CD14-positive monocyte (primary cell): ENCODE measurements around the gene TAAR1. TPM values are rescaled to one million over a fixed set of nuclear protein-coding genes. Genes with fewer than 3 reads are reported as not detected.

ENCODE experiments used
- DNase-seq, 3 donors: peaks; one replicate each; pipeline ENCODE4 v3.0.0-alpha.2; 2011 to 2022
- H2AFZ ChIP-seq: 2 replicates; pipeline ENCODE4 v1.6.0; 2012; ENCODE audit warnings: mild to moderate bottlenecking, low read depth, low read length, inconsistent platforms; ENCODE audit not compliant: insufficient read depth, poor library complexity, severe bottlenecking
- H3K27ac ChIP-seq, 2 donors: 1 replicate in 1 of 2; 2 replicates in 1 of 2; pipeline ENCODE4 v1.5.1; 2012 to 2013; ENCODE audit warnings: low read length in 2 of 2, control low read depth in 1 of 2, inconsistent platforms in 1 of 2, low read depth in 1 of 2, mild to moderate bottlenecking in 1 of 2
- H3K27me3 ChIP-seq, 2 donors: one replicate each; pipeline versions ENCODE4 v1.6.0 to v1.6.1; 2011 to 2013; ENCODE audit warnings: low read length in 2 of 2; ENCODE audit not compliant: control insufficient read depth in 2 of 2, insufficient read depth in 2 of 2
- H3K36me3 ChIP-seq, 2 donors: replicated peaks in 1 of 2; 1 replicate in 1 of 2; 2 replicates in 1 of 2; pipeline versions ENCODE4 v1.5.1 to v1.6.1; 2012 to 2013; ENCODE audit warnings: low read length in 2 of 2, control low read depth in 1 of 2, inconsistent platforms in 1 of 2, mild to moderate bottlenecking in 1 of 2; ENCODE audit not compliant: insufficient read depth in 2 of 2, control insufficient read depth in 1 of 2
- H3K4me1 ChIP-seq, 2 donors: 1 replicate in 1 of 2; 2 replicates in 1 of 2; pipeline versions ENCODE4 v1.5.1 to v1.6.1; 2012 to 2013; ENCODE audit warnings: low read length in 2 of 2, control low read depth in 1 of 2, inconsistent platforms in 1 of 2, mild to moderate bottlenecking in 1 of 2, moderate library complexity in 1 of 2; ENCODE audit not compliant: insufficient read depth in 2 of 2, control insufficient read depth in 1 of 2
- H3K4me2 ChIP-seq: replicated peaks from 2 replicates; pipeline ENCODE3; 2012; ENCODE audit warnings: low read length, moderate library complexity, mild to moderate bottlenecking; ENCODE audit not compliant: poor library complexity, severe bottlenecking; ENCODE audit errors: extremely low read depth
- H3K4me3 ChIP-seq, 3 experiments: fragments of 200-600 bp in 1 of 3; sonication (generic) in 1 of 3; replicated peaks in 1 of 3; 1 replicate in 2 of 3; 2 replicates in 1 of 3; pipeline ENCODE4 v1.5.1; 2011 to 2013; ENCODE audit warnings: low read length in 3 of 3, mild to moderate bottlenecking in 3 of 3, control low read depth in 2 of 3, low read depth in 2 of 3, inconsistent platforms in 1 of 3, moderate library complexity in 1 of 3
- H3K79me2 ChIP-seq: 2 replicates; pipeline ENCODE4 v1.6.0; 2012; ENCODE audit warnings: mild to moderate bottlenecking, control low read depth, inconsistent platforms, low read length, moderate library complexity; ENCODE audit not compliant: insufficient read depth
- H3K9ac ChIP-seq: 2 replicates; pipeline ENCODE4 v1.6.0; 2017; ENCODE audit warnings: low read length, mild to moderate bottlenecking; ENCODE audit not compliant: insufficient read depth, poor library complexity, severe bottlenecking
- H3K9me3 ChIP-seq, 2 donors: replicated peaks in 1 of 2; 1 replicate in 1 of 2; 2 replicates in 1 of 2; pipeline versions ENCODE4 v1.5.1 to v1.6.1; 2012 to 2013; ENCODE audit warnings: low read length in 2 of 2, control low read depth in 1 of 2; ENCODE audit not compliant: control insufficient read depth in 1 of 2, insufficient read depth in 1 of 2
- H4K20me1 ChIP-seq: 2 replicates; pipeline ENCODE4 v1.6.0; 2012; ENCODE audit warnings: mild to moderate bottlenecking, low read length, control low read depth, moderate library complexity; ENCODE audit not compliant: insufficient read depth
- H3K27ac Mint-ChIP-seq, 7 donors: one replicate each; pipeline ENCODE4 v1.8.0; 2020; ENCODE audit warnings: mild to moderate bottlenecking in 7 of 7, mixed read lengths in 7 of 7, moderate library complexity in 6 of 7, inconsistent platforms in 2 of 7
- H3K27me3 Mint-ChIP-seq, 3 donors: one replicate each; pipeline ENCODE4 v1.8.0; 2021 to 2022; ENCODE audit warnings: low read depth in 3 of 3, mild to moderate bottlenecking in 3 of 3, mixed read lengths in 3 of 3, moderate library complexity in 3 of 3, inconsistent platforms in 1 of 3
- H3K36me3 Mint-ChIP-seq, 2 donors: one replicate each; pipeline ENCODE4 v1.8.0; 2020; ENCODE audit warnings: mixed read lengths in 2 of 2, inconsistent platforms in 1 of 2, mild to moderate bottlenecking in 1 of 2
- H3K4me1 Mint-ChIP-seq: one replicate; pipeline ENCODE4 v1.8.0; 2020; ENCODE audit warnings: mild to moderate bottlenecking, mixed read lengths
- H3K4me3 Mint-ChIP-seq, 2 donors: one replicate each; pipeline ENCODE4 v1.8.0; 2020; ENCODE audit warnings: mild to moderate bottlenecking in 2 of 2, mixed read lengths in 2 of 2, moderate library complexity in 1 of 2
- H3K9me3 Mint-ChIP-seq, 7 donors: one replicate each; pipeline ENCODE4 v1.8.0; 2020 to 2022; ENCODE audit warnings: mixed read lengths in 7 of 7, mild to moderate bottlenecking in 6 of 7, moderate library complexity in 6 of 7, inconsistent platforms in 2 of 7
- CTCF ChIP-seq: fragments of 200-600 bp; IDR thresholded peaks from one replicate; pipeline ENCODE4 v1.8.0; 2022; ENCODE audit warnings: antibody characterized with exemption, mild to moderate bottlenecking
- WGBS: methylation state at CpG from one replicate; pipeline ENCODE4 v1.1.5; 2013; ENCODE audit warnings: missing lambda C conversion rate; ENCODE audit not compliant: insufficient coverage; 5-methylcytosine and 5-hydroxymethylcytosine counted together
- intact Hi-C, 2 donors: fragments of 100-400 bp; cut with micrococcal nuclease; formaldehyde crosslinking; loops; one replicate each; pipeline versions ENCODE4 v1.15.0 to v1.15.1; 2023
- polyA plus RNA-seq, 3 donors: library from polyadenylated mRNA; depleted of rRNA in 1 of 3; unstranded in 2 of 3; stranded (reverse) in 1 of 3; fragments of 300-500 nt in 2 of 3; fragments of >200 nt in 1 of 3; fragmentation: Illumina TruSeq in 2 of 3; gene quantifications; 1 replicate in 2 of 3; 2 replicates in 1 of 3; pipeline ENCODE4 v1.2.3, GENCODE V29; 2012 to 2021

The TAAR1 gene
- polyA plus RNA-seq, 3 donors: not detected

- WGBS: no CpG with 5 or more reads among the region's 4 CpGs
- no peaks in the 10 kb centered on the region for H3K36me3 ChIP-seq
- no peaks in the 10 kb centered on the region for H3K4me1 Mint-ChIP-seq
- TF ChIP-seq CTCF: no peak
- peaks cover 0 to 5% (median 2%) of the 10 kb centered on the region in 3 donors for H3K27me3 Mint-ChIP-seq
- H3K27me3 ChIP-seq: no peaks in the 10 kb centered on the region
- no peaks in the 10 kb centered on the region for H4K20me1 ChIP-seq
- H3K79me2 ChIP-seq: no peaks in the 10 kb centered on the region
- H3K9me3 ChIP-seq: no peaks in the 10 kb centered on the region
- no peak overlapping the region for H3K4me2 ChIP-seq
- no peak overlapping the region for H3K9ac ChIP-seq
- no peak overlapping the region for H3K4me3 Mint-ChIP-seq
- no peak overlapping the region for H3K27ac ChIP-seq
- no peak overlapping the region for H3K4me3 ChIP-seq
- H2AFZ ChIP-seq: no peak overlapping the region
- H3K36me3 Mint-ChIP-seq: no peaks in the 10 kb centered on the region
- peaks cover 0 to 2% (median 0%) of the 10 kb centered on the region in 7 donors for H3K9me3 Mint-ChIP-seq
- no peak for DNase-seq
- no peaks in the 10 kb centered on the region for H3K4me1 ChIP-seq
- intact Hi-C loops: loop anchor here in 1 of 2 donors (10.0 kb wide), 1 partner anchor 147 kb away; the partner anchor contains the start of gene STX7
- H3K27ac Mint-ChIP-seq: no peak overlapping the region
Observed at GRCh38 chr6:132661906-132662305, 2.9 kb upstream of the TAAR1 start.

GRCh38 chr6:132651062-132651461 lies 7.9 kb downstream of the TAAR1 start:
- Histone ChIP-seq H3K9ac (no peak overlapping the region), H3K4me3 (no peak overlapping the region), H3K27me3 (no peaks in the 10 kb centered on the region), H4K20me1 (no peaks in the 10 kb centered on the region), H3K4me1 (peaks cover 8 to 31% of the 10 kb centered on the region in 2 donors), H2AFZ (no peak overlapping the region), H3K27ac (peak overlapping the region in 1 of 2 donors; percentile 42), H3K9me3 (peaks cover 0 to 11% of the 10 kb centered on the region in 2 donors), H3K36me3 (no peaks in the 10 kb centered on the region), H3K4me2 (no peak overlapping the region), H3K79me2 (no peaks in the 10 kb centered on the region)
- Mint-ChIP-seq H3K27ac (no peak overlapping the region), H3K4me1 (peaks cover 2% of the 10 kb centered on the region), H3K9me3 (peaks cover 0 to 1% (median 0%) of the 10 kb centered on the region in 7 donors), H3K27me3 (peaks cover 0 to 4% (median 3%) of the 10 kb centered on the region in 3 donors), H3K36me3 (no peaks in the 10 kb centered on the region), H3K4me3 (no peak overlapping the region)
- WGBS: 17% methylated on average over 1 of the region's 3 CpGs
- DNase-seq: peak; percentile 12 to 34 (median 31)
- intact Hi-C loops: no loop called here
- TF ChIP-seq CTCF: no peak
